AG08396 (cell line): ENCODE results near the gene PDLIM3.
"Not testable (repeated sequence)": the region's sequence is repeated elsewhere in the genome, so short reads cannot be mapped to it uniquely, and the experiment has no call there.

Experiments used
- DNase-seq: peaks from one replicate; pipeline ENCODE4 v3.0.0; 2012; ENCODE audit warnings: low spot score, mixed read lengths

PDLIM3 gene

DNA sequence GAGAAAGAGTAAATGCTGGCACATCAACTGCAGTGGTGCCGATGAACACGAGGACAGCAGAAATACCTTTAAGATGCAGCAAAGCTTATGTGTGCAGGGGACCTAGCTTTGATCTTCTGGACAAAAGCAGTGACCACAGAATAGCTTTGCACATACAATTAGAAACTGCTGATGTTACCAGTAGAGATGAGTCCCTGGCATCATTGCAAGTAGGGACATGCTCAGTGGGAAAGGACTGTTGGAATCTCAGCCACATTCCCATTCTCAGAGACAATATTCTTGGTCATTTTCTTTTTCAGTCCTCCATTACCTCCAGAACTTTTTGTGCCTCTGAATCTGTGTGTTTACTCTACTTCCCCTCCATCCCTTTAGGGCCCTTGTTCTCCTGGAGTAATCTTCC, 16.9 kb upstream of the PDLIM3 start:
- DNase-seq: no peak

DNA sequence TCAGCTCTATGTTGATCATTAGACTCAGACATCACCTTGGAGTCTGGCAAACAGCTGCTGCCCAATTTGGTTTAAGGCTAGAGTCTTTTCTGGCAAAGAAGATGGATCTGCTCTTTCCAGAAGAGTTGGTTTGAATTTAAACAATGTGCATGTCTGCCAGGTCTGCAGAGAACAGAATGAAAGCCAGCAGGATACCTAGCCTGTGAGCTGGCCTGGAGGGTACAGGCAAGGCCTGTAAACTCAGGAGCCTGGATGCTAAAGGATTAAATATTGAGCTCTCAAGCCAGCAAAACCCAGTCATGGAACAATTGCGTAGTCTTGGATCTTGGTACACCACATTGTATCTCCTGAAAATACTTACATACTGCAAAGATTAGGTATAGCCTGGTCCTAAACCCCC, 15.6 kb upstream of the PDLIM3 start:
- no peak for DNase-seq

DNA sequence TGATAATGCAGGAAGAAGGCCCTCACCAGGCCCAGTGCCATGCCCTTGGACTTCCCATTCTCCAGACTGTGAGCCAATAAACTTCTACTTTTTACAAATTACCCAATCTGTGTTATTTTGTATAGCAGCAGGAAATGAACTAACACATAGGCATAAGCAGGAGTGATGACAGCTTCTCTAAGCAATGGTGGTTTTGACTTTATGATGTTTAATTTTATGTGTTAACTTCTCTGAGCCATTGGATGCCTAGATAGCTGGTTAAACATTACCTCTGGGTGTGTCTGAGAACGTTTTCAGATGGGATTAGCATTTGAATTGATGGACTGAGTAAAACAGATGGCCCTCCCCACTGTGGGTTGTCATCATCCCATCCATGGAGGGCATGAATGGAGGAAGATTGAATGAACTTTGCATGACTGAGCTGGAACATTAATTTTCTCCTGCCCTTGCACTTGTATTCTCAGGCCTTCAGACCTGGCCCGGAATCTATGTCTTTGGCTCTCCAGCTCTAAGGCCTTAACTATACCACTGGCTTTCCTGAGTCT, 13.9 kb upstream of the PDLIM3 start:
- DNase-seq: no peak

DNA sequence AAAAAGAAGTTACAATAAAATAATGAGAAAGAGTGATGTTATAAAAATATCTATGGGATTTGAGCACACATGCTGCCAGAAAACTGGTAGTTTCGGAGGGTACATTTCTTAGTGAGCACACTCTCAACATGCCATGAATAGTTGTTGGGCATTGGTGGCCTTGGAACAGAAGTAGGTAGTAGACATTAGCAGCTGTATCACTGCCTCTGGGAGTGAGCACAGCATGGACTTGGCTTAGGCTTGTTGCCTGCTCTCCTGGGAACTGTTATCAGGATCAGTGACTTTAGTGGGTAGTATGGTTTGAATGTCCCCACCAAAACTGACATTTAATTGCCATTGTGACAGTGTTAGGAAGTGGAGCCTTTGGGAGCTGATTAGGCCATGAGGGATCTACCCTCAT, 13.3 kb upstream of the PDLIM3 start:
- DNase-seq: no peak

DNA sequence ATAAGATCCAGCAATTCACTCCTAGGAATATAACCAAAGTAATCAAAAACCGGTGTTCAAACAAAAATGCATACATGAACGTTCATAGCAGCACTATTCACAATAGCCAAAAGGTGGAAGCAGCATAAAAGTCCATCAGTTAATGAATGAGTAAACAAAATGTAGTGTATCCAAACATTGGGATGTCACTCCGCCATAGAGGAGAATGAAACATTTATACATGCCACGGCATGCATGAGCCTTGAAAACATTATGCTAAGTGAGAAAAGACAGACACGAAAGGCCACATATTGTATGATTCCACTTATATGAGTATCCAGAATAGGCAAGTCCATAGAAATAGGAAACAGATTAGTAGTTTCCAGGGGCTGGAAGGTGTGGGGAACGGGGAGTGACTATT, 11.0 kb upstream of the PDLIM3 start:
- DNase-seq: no peak

DNA sequence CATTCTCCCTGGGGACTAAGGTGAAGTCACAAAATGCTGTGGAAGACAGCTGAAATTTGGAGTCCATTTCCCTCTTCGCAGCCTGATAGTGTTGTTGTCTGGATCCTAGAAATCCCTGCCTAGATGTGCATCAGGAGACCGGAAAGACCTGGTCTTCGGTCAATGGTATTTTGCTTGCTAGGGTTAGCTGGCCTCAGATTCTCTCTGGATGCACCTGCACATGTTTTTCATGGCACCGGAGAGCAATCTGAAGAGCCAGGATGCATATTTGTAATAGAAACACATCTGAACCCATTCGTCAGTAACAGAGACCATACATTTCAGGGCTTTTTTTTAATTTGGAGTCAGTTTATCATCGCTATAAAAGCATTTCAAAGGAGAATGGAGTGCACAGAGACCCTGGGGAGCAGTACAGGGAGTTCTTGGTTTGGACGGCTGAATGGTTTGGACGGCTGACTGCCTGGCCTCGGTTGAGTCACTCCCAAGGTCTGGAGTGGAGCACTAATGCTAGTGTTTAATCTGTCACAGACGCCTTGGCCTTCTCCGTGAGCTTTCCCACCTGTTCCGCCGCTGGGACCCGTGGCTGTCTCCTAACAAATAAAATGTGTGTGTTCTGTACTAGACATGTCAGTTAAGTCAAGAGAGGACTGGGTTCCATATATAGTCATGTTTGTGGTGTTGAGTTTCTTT, 7.5 kb upstream of the PDLIM3 start:
- no peak for DNase-seq

GRCh38 chr4:185541251-185541727, 6.0 kb upstream of the PDLIM3 start:
- DNase-seq: no peak

DNA sequence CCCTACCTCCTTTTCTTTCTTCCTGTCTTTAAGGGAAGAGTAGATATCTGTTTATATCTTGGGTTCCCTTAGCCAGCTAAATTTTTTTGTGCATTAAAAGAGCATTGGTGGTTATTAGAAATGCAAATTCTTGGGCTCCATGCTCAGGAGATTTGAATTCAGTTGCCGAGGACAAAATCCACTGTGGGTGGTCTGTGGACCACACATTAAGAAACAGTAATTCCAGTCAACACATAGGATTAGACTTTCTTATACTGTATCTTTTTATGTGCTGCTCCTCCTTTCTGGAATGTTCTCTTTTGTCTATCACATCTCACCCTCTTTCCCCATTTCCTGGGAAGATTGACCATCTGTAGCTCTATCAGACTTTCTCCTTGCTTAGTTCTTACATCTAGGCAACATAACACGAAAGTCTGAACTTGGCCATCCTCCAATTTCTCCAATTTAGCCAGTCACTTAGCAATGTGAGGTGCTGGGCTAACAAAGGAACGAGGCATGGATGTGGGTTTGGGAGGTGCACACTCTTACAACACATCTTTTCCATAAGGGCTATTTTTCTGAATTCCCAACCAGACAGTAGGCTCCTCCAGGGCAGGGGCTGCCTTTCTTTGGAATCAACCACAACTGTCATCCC, 5.3 kb upstream of the PDLIM3 start:
- DNase-seq: no peak

DNA sequence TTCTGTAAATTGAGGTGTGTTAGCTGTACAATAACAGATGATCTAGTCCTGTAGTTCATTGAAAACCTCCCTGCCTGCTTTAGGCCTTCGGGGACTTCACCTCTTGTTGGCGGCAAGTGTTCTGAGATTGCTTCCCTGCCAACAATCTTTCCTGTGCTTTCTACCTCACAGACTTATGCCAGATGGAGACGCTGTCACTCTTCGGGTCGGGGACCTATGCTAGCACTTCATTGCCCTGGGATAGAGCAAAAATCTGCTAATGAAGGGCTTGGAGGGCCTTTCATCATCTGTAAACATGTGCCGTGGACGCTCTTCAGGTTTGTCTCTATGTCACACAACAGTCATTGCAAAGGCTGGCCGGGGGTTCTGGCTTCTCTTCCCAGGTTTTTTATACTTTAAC, 4.7 kb upstream of the PDLIM3 start:
- no peak for DNase-seq

GRCh38 chr4:185538806-185539205, 3.5 kb upstream of the PDLIM3 start:
- DNase-seq: no peak

DNA sequence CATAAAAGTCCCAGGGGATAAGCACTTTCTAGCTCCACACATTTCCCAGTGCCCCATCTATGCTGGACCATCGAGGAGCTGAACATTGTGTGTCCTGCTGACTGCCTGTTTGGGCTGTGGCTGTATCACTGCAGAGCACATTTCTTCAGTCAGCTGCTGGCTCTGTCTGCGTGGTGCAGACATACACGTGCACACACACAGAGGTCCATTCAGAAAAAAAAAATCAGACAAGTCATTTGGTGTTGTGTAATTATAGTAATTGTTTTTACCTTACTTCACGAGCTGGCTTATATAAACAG, 1.1 kb upstream of the PDLIM3 start:
- peak; percentile 38 for DNase-seq

GRCh38 chr4:185535612-185536410, 504 bp upstream of the PDLIM3 start:
- DNase-seq: no peak

- DNase-seq: no peak
These were observed 819 bp downstream of the PDLIM3 start for GRCh38 chr4:185534511-185534865.

- DNase-seq: no peak
These were observed 2.4 kb downstream of the PDLIM3 start for GRCh38 chr4:185532795-185533324.

GRCh38 chr4:185532293-185532692, 3.0 kb downstream of the PDLIM3 start:
- DNase-seq: no peak

- not testable (repeated sequence) for DNase-seq
These were observed 3.7 kb downstream of the PDLIM3 start for GRCh38 chr4:185531654-185532053.

DNA sequence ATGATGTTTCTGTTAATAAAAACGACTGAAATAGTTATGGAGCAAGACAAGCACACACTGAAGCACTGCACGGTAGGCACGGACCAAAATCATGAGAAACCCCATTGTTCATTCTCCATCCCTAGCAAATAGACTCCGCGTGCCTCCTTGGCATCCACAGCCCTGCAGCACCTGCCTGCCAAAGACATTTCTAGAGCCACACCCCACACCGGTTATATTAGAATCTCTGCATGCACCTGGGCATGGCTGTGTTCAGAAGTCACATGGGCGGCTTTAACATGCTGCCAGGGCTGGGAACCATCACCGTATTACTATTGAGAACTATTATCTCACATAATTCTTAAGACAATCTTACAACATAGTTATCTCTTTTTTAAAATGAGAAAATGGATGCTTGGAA, 5.9 kb downstream of the PDLIM3 start:
- DNase-seq: no peak

GRCh38 chr4:185524888-185525863, 10.1 kb downstream of the PDLIM3 start:
- DNase-seq: no peak

DNA sequence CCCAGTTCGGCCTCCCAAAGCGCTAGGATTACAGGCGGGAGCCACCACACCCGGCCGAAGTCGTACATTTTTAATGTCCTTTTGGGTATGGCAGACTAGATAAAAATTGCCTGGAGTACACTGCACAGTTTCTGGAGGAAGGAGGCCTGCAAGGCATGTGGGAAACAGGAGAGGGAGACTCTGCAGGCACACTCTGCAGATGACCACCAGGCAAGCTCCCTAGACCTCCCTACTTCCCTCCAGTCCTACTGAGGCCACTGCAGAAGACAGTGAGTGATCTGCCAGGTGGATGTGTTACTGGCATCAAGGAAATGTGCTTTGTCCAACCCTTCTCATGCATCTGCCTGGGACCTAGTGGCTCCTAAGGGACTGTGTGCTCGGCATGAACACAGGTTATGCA, 11.4 kb downstream of the PDLIM3 start:
- no peak for DNase-seq

GRCh38 chr4:185522451-185522850, 12.9 kb downstream of the PDLIM3 start:
- no peak for DNase-seq

DNA sequence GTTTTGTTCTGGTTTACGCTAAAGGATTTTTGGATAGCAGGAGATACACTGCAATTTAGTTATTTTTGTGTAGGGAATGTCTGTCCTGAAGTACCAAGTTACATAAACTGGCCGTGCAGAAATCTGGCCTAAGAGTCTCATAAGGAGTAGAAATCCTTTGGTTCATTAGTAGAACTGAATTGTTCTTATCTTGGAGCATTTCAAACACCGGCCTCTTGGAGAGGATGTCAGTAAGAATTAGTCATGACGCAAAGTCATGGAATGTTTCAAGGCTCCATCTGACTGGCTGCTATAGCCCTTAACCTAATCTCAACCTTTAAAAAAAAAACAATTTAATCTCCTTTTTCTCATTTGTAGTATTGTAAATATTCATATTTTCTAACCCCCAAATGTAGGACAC, 15.2 kb downstream of the PDLIM3 start:
- DNase-seq: no peak

GRCh38 chr4:185518494-185518893, 16.8 kb downstream of the PDLIM3 start:
- DNase-seq: no peak
